Measurements from ENCODE around the gene LRFN4. TPM values are rescaled to one million over a fixed set of nuclear protein-coding genes. Genes with fewer than 3 reads are reported as not detected.

LRFN4 gene
- total RNA-seq, 4 donors from 2014 or later = 6.7 to 13.5 (median 7.2) TPM

DNA sequence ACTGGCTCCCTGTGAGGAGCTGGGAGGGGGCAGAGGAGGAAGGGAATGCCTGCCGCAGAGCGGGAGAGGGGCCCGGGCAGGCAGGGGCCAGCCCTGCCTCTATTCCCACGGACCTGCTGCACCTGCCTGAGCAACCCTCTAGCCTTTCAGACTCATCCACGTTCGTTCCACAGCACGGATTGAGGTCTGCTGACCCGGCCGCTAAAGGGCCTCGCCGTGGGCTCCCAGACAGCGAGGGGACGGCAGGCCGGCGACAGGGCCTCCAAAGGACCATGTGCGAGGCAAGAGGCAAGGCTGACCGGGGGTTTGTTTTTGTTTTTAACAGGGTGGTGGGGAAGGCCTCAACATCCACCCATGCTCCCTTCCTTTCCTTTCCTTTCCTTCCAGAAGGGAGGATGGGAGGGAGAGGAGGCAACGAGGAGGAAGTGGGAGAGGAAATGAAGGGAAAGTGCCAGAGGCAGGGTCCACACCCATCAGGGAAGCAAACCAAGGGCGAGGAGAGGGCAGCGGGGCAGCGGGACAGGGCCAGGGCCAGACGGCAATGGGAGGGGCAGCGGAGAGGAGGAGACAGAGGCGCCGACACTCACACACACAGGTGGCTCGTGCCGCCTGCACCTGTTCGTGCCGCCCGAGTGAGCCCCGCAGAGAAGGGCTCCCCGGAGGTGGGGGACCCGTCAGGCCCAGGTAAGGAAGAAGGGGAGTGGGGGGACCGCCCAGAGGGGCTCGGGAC, 7.5 kb downstream of the LRFN4 start:
- Histone ChIP-seq H3K36me3 (peaks cover 0 to 66% (median 0%) of the 10 kb centered on the region in 3 donors), H3K4me3 (no peak overlapping the region), H3K4me1 (peaks cover 10 to 34% (median 12%) of the 10 kb centered on the region in 3 donors), H3K9me3 (no peaks in the 10 kb centered on the region), H3K27ac (peak overlapping the region in 2 of 4 donors; percentile 24 to 42), H3K27me3 (no peaks in the 10 kb centered on the region)
- intact Hi-C loops (cut with DNase I) = no loop called here
- DNase-seq = no peak
- 74 to 82% methylated on average over 19 to 28 of the region's 35 CpGs for WGBS, 2 donors
- TF ChIP-seq CTCF (IDR thresholded peaks at IDR 0.05) = no peak
- no peak for TF ChIP-seq POLR2A (IDR thresholded peaks at IDR 0.05)

DNA sequence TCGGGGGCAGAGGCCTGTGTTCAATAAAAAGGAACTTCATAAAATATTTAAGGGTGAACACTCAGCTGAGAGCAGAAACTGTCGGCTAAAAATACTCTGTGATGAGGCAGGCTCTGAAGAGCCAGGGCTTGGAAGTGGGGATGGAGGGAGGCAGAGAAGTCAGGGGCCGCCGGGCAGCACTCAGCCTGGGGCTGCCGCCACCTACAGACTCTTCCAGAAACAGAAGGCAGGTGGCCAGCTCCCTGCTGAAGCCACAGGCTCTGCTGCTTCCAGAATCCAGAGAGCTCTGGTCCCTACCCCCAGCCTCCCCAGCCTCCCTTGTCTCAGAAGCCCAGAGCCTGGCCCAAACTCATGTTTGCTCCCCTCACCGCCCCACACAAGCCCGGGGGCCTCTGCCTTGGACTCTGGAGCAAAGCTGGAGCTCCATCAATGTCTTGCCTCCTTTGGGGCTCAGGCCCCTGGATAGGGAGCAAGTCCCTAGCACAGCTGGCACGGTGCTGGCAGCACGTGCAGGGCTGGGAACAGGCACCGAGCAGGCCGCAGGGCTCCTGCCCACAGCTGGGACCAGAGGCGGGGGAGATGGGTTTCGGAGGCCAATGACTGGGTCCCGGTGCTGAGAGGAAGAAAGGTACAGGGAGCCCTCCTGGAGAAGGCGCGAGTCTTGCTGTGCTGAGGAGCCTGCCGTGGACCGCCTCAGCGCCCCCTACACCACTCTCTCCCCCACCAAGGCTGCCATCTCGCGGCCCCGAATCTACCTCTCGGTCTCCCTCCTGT, 8.2 kb downstream of the LRFN4 start:
- DNase-seq = no peak
- H3K27ac ChIP-seq = no peak overlapping the region
- H3K36me3 ChIP-seq = peaks cover 0 to 66% (median 0%) of the 10 kb centered on the region in 3 donors
- H3K4me1 ChIP-seq = peaks cover 10 to 28% (median 12%) of the 10 kb centered on the region in 3 donors
- no peaks in the 10 kb centered on the region for H3K9me3 ChIP-seq
- intact Hi-C loops (cut with DNase I) = no loop called here
- TF ChIP-seq CTCF (IDR thresholded peaks at IDR 0.05) (no peak), POLR2A (IDR thresholded peaks at IDR 0.05) (no peak)
- no peak overlapping the region for H3K4me3 ChIP-seq
- H3K27me3 ChIP-seq = no peaks in the 10 kb centered on the region
- WGBS, 2 donors = 85 to 89% methylated on average over 10 to 15 of the region's 23 CpGs

- WGBS, 2 donors = 82 to 100% methylated on average over 5 to 6 of the region's 23 CpGs
- intact Hi-C loops (cut with DNase I) = no loop called here
- H3K27me3 ChIP-seq = no peaks in the 10 kb centered on the region
- H3K4me3 ChIP-seq = no peak overlapping the region
- peaks cover 10 to 28% (median 12%) of the 10 kb centered on the region in 3 donors for H3K4me1 ChIP-seq
- no peak overlapping the region for H3K27ac ChIP-seq
- H3K9me3 ChIP-seq = no peaks in the 10 kb centered on the region
- TF ChIP-seq POLR2A (IDR thresholded peaks at IDR 0.05) (no peak), CTCF (IDR thresholded peaks at IDR 0.05) (no peak)
- no peak for DNase-seq
- peaks cover 0 to 69% (median 0%) of the 10 kb centered on the region in 3 donors for H3K36me3 ChIP-seq
These were observed 9.1 kb downstream of the LRFN4 start for GRCh38 chr11:66866007-66866406.

DNA sequence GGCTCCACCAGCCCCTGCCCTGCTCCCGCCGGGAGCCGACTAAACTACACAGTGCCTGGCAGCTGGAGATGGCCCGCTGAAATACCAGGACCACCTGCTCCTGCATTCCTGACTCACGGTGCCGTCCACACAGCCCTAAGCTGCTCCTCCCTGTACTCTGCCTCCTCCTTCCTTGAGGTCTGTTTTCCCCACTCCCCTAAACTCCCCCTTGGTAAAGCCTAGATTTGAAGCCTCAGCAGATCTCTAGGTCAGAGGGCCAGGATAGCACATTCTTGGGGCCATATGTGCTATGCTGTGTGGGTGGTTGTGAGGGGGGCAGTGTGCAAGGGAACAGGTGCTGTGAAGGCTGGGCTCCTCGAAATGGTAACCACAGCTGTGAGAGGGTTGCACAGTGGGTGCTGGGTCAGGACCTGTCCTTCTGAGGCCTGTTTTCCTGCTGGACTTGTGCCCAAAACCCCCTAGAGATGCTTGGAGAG, 9.7 kb downstream of the LRFN4 start:
- Histone ChIP-seq H3K27ac (no peak overlapping the region), H3K4me1 (peaks cover 10 to 28% (median 12%) of the 10 kb centered on the region in 3 donors), H3K4me3 (no peak overlapping the region), H3K9me3 (no peaks in the 10 kb centered on the region), H3K27me3 (no peaks in the 10 kb centered on the region), H3K36me3 (peaks cover 0 to 69% (median 0%) of the 10 kb centered on the region in 3 donors)
- whole genome bisulfite sequencing, 2 donors = 48 to 92% methylated on average over 2 to 7 of the region's 7 CpGs
- TF ChIP-seq CTCF (IDR thresholded peaks at IDR 0.05) = no peak
- no peak for TF ChIP-seq POLR2A (IDR thresholded peaks at IDR 0.05)
- intact Hi-C loops (cut with DNase I) = no loop called here
- no peak for DNase-seq
